OCI-LY3 (cell line): Measurements from ENCODE around the gene IPO11.

ENCODE experiments used
- EZH2phosphoT487 ChIP-seq: fragments of 200-600 bp; shearing (Covaris generic); IDR thresholded peaks from 2 replicates; pipeline ENCODE4 v1.6.1; 2018; ENCODE audit warnings: antibody characterized with exemption, mixed run types, low read depth
- TF ChIP-seq, protein P1 (sequence below): fragments of 200-600, 300-600 bp; sonication (generic); IDR thresholded peaks from 2 replicates; pipeline ENCODE4 v1.5.1; 2014; ENCODE audit warnings: antibody characterized with exemption, low read length, low read depth

DNA sequence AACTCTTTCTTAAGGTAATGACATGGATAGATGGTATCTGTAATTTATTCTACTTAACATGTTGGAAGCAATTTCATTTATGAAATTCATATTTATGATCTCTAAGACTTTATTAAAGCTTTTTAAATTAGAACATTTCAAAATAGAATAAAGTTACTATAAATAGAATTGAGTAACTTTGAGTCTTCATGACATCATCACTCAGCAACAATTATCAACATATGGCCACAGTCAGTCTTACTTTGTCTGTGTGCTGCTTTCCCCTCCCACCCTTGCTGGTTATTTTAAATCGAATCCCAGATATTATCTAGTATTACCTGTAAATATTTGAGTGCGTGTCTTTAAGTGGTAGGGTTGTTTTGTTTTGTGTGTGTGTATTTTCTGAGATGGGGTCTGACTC lies 65.2 kb downstream of the IPO11 start:
- TF ChIP-seq, protein P1, sequence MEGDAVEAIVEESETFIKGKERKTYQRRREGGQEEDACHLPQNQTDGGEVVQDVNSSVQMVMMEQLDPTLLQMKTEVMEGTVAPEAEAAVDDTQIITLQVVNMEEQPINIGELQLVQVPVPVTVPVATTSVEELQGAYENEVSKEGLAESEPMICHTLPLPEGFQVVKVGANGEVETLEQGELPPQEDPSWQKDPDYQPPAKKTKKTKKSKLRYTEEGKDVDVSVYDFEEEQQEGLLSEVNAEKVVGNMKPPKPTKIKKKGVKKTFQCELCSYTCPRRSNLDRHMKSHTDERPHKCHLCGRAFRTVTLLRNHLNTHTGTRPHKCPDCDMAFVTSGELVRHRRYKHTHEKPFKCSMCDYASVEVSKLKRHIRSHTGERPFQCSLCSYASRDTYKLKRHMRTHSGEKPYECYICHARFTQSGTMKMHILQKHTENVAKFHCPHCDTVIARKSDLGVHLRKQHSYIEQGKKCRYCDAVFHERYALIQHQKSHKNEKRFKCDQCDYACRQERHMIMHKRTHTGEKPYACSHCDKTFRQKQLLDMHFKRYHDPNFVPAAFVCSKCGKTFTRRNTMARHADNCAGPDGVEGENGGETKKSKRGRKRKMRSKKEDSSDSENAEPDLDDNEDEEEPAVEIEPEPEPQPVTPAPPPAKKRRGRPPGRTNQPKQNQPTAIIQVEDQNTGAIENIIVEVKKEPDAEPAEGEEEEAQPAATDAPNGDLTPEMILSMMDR: no peak
- TF ChIP-seq EZH2phosphoT487: no peak
